NK-92 treated with Interleukin-12 subunit alpha and Interleukin-12 subunit beta, amount 100 ng/mL, for 24 hours (cell line): ENCODE measurements around the gene KNCN.

Experiments
- DNase-seq: peaks from one replicate; lab custom pipeline; 2025; lab: John Stamatoyannopoulos, UW

The KNCN gene

DNA sequence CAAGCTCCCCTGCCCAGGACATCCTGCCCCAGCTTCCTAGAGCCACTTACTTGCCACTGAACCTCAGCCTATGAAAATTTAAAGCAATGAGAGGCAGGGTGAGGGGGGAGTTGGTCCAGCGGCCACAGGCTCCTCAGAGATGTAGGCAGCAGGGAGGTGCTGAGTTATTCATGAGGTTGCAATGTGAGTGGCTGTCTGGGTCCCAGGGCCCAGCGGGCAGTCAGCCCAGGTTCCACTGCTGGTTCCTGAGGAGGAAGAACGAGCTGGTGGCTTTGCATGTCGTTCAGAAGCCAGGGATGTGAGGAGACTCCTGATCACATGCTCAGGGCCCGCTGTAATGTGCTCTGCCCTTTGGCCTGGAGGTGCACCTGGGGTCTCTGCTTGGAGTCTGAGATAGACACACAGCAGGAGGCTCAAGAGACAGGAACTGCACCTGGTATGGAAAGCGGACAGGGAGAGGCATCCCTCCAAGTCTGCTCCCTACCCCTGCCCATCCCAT lies at the start of gene KNCN:
TSS of gene KNCN (minus strand) at position 51 of the 499 bp plus-strand sequence. CDS start 432 bp downstream, outside the sequence.
- no peak for DNase-seq

DNA sequence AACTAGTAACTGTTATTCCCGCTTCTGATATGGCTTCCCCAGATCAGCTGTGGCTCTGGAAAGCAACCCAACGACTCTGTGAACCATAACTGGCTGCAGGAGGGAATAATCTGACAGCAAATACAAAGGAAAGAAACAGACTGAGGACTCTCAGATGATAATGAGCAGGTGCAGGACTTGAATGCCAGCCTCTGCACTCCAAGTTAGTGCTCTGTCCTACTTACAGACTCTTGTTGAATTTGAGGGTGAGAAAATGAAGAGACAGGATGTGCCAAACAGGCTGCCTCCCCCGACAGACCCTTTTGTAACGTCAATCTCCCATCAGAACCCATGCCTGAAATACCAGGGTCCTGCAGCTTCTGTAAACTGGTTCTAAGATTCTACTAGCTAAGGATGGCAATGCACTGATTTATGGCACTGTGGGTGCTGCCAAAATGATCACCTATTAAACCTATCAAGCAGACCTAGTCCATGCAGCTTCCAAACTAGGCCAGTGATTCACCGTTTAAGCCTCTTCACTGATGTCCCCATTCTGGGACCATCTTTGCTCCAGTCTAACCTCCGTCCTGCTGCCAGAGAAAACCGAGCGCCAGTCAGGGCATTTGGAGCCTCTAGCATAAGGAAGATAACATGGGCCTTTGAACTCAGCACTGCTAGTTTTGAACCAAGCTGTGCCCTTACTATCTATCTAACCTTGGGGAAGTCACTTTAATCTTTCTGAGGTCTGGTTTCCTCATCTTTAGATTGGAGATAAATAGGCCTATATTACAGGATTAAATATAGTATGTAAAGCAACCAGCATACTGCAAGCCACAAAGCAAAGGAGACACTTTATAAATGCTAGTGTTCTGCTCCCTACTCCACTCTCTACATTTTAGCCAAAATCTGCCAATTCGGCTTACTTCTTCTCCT lies 47.9 kb upstream of the KNCN start:
- no peak for DNase-seq

DNA sequence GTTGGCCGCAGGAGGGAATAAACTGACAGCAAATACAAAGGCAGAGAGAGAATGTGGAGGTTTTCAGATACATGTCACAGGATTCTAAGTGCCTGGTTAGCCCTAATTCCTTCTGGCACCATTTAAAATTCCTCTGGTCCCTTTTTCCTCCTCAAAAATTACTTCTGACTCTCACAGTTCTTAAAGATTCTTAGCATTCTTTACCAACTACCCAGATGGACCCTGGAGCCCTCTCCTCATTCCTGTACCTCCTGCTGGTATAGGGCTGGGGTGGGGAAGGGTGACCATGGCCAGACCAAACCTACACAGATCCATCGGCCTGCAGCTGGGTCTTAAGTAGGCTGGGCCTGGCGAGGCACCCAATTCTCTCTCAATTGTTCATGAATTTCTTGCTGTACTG lies 45.4 kb upstream of the KNCN start:
- DNase-seq = no peak

DNA sequence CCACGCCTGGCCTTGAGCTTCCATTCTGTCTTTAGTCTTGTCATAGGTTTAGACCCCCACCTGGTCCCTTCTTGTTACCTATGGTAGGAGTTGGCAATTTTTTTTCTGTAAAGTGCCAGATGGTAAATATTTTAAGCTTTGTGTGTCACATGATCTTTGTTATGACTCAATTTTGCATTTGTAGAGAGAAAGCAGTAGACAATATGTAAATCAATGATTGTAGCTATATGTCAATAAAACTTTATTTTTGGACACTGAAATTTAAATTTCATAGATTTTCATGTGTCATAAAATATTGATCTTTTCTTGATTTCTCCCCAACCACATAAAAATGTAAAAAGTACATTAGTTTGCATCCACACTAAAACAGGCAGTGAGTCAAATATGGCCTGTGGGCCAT lies 44.6 kb upstream of the KNCN start:
- DNase-seq = no peak

DNA sequence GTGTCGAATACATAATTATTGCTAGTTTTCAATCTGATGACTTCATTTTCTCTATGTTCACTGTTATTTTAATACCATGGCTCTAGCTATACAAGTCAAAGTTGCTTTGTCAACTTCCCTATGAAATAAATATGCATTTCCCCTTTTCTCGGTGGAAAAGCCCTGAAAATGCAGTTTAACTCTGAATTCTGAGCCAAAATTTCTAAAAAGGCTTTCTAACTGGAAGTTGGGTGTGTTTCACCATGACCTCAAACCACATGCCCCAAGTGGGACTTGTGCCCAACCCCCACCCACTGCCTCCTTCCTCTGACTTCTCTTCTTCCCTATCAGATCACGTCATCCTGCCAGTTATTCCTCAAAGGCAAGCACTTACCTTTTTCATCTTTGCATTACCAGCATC lies 43.7 kb upstream of the KNCN start:
- no peak for DNase-seq

DNA sequence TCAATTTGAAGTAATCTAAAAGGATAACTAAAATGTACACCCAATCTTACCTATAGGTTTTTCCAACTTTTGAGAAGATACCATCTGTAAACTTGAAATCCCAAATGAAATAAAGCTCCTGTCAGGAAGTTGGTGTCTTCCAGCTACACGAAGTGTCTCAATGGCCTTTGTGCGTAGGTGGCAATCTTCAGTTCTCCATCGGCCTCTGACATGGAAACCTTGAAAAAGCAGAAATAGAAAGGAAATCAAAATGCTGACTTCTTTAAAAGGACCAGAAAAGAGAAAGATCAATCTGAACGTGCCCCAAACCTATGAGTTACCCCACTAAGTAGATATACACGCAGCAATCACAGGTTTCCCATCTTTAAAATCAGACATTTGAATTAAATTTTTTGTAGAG lies 42.6 kb upstream of the KNCN start:
- no peak for DNase-seq

DNA sequence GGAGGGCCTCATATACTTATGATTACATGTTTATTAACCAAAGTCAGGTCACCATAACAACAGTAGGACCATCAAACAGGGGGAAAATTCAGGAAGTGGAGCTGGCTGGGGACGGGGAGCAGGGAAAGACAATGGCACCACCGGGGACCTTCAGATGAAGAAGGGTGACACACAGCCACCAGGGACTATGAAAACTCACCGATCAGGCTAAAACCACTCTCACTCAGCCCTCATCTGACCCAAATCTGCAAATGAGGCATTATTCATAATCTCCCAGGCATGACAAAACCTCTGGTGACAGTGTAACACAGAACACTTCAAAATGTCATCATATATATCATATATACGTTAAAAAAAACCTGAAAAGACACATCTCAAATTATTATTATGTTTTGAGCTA lies 41.4 kb upstream of the KNCN start:
- no peak for DNase-seq

DNA sequence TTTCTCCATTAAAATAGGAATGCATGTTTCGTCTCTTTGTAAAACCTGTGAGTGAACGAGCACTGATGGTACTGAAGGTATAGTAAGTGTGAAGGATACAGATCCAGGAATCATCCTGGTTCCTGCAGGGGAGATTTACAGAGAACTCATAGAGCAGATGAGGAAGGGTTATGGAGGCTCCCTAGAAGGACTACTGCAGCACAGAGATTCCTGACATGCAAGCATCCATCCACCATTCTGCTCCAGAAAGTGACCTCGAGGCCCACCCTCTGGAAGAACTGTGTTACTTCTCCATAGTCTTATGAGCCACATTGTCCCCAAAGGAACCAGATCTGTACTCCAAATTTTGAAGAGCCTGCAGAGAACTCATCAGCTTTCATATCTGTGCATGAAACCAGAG lies 38.1 kb upstream of the KNCN start:
- DNase-seq = no peak

DNA sequence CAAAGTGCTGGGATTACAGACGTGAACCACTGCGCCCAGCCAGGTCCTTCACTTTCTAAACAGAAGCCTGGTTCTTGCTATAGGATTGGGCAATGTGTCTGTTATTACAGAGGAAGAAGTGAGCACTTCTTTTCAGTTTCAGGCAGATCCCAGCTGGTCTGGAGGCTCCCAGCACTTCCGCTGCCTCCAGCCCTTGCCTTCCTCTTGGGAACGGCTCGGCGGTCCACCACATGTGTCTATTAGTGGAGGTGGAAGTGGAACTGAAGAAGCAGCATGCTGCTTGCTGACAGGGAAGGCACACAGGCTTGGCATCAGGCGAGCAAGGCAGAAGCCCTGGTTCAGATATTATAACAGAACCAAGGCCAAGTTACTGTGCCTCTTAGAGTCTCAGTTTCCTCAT lies 35.6 kb upstream of the KNCN start:
- no peak for DNase-seq

DNA sequence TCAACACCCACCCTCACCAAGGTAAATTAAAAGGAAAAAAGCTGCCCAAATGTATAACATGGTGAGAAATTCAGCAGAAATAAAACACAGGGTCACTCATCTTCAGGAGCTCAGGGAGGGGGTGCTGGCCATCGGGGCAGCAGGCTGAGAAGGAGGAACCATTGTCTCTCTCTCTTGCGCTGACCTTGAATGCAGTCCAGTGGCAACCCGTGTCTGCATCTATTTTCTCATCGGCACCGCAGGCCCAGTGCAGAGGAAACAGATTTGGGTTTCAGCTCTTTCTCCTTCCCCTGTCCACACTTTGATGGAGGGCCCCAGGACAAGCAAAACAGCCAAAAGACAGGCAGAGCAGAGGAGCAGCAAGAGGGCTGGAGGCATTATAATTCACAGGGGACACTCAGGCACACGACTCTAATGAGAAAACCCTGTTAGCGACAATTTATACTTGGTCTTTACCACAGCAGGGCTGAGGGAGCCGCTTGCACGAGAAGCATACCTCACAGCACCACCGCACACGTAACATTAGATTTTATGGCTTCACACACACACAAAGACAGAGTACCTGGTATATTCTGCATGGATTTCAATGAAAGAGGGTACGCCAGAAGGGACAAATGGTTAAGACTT lies 34.0 kb upstream of the KNCN start:
- DNase-seq = no peak

DNA sequence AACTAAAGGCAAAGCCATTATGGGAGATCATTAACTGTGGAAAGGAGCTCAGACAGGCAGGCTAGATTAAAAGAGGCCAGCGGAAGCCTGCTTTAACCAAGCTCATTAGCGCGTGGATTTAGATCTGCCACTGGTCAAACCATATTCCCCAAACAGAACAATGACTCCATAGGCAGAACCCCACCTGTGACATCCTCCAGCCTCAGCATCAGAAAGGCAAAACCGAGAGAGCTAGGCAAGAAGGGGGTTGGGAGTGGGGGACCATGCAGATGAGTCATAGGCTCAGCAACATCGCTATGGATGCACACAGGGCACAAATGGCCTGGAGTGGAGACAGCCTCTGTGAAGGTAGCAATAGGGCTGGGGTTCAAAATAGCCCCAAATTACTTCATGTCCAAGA lies 32.0 kb upstream of the KNCN start:
- no peak for DNase-seq

DNA sequence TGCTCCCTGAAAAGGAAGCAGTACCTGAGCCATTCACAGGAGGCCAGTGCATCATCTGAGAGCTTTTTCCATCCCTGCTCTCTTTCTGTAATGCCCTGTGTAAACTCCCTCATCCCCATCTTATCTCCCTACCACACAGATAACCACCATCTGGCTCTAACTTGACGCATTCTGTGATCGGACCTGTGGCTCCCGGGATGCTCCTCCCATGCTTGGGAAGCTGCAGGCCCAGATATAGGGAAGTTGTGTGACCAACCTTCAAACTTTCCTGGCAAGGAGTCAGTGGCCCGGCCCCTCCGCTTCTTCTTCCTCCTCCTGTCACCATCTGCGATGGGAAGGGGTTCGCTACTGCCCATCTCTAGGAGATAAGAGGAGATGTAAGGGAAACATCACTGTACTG lies 31.5 kb upstream of the KNCN start:
- DNase-seq = no peak

DNA sequence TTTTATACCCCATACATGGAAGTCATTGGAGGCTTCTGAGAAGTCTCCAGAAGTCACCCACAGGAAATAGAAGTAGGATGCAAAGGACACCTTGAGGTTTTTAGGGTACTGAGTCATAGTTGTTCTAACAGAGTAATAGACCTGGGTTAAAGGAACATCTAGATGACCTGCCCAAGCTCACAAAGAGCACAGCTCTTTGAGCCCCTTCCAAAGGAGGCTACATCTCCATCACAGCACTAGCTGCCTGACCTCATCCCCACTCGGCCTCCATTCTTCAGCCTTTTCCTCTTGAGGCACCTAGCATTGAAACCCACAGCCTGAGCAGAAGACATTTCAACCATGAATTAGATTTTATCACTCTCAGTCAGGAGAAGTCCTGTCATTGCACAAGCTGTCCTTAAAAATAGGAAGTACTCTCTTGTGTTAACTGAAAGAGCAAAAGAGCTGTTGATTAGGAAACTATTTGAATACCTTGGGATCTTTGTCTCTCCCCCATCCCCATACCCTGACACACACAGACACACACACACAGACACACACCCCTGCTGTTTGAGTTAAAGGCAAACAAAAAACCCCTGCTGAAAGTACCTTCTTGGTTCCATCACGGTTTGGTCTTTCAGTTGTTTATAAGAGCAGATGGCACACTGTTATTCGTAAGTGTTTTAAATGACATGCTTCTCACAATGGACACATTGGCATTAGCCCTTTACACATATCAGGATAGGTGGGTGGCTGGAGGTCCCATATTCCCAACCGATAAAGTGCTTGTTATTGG lies 30.4 kb upstream of the KNCN start:
- DNase-seq = no peak

DNA sequence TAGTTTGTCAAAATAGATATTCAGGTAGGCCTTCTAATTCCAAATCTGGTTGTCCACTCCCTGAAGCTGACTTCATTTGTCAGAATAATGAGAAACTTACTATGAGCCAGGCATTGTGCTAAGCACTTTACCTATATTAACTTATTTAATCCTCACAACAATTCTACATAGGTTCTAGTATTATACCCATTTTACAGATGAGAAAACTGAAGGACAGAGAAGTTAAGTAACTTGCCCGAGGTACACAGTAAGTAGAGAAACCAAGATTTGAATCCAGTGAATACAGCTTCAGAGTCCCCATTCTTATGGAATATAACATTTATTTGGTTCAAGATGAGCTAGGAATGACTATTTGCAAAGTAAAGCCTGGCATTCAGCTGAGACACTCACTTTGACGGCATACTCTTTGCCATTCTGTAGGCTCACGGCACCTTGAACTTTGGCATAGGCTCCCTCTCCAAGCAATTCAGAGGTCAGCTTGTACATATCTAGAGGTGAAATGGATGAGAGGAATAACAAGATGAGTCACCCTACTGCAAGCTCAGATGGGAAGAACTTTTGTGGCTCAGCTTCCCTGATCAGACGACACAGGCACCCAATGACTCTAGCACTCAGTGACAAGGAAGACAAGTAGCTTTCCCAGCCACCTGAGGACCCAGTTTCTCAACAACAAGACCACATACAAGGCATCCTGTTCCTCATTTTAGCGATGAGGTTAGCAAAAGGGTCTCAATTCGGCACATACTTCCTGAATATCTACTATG lies 28.9 kb upstream of the KNCN start:
- no peak for DNase-seq

DNA sequence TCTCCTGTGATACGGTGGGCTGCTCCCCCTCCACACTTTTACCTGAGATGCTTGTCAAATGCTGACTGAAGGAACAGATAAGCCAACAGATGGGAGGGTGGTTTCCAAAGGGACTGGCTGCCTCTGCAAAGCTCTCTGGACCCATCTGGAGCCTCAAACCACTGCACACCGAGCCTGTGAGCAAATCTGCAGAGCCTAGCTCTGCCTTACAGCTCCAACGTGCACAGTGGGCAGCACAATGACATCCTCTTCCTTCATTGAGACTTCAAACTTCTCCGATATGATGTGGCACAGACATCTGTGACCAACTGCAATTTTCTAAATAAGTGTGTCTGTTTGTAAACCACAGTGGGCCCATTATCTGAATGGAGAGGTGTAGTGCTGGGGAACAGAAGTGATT lies 26.2 kb upstream of the KNCN start:
- no peak for DNase-seq

DNA sequence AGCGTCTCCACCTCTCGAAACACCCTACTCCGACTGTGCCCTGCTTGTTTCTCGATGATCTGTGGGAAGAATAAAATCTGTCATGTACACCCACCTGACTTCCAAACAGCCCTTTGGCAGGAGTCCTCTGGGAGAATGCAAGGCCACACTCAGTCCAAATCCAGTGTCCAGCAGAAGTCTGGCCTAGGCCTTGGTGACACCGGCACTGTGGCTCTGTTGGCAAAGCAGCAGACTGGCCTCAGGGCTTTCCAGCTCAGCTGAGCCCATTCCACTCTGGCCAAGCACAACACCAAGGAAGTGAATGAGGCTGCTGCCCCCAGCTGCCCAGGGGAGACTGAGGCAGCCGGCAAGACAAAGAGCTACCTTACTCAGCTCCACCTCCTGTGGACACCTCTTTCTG lies 25.1 kb upstream of the KNCN start:
- no peak for DNase-seq

DNA sequence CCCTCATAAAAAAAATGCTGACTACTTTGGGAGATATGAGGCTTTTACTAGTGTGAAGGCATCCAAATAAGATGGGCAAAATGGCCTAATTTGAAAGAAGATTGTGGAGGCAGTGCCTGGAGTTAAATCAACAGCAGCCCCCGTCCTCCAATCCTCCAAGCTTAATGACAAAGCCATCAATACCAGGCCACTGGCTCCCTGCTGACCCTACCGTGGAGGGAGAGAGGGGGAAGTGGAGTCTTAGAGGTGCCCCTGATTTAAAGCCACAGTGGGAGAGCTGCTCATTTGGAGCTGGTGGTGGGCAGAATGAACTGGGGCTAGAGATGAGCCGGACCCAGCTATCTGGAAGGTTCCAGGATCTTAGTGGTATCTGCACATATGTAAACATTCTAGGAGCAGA lies 24.3 kb upstream of the KNCN start:
- DNase-seq = no peak

DNA sequence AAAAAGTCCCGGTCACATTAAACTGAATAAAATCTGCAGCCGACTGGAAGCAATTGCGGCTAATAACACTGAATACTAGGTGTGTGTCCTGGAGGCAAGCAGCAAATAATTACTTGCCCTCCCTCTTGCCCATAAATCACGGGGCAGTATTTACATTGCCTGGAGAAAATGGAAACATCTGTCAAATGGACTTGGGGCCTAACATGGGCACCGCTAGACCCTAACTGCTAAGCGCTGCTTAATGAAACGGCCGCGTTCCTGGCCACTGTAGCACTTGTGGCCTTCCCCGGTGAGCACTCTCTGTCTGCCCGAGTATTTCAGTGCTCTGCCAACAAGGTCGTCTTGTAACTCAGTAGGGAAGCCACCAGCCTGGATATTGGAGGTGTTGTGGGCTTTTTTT lies 23.9 kb upstream of the KNCN start:
- no peak for DNase-seq

DNA sequence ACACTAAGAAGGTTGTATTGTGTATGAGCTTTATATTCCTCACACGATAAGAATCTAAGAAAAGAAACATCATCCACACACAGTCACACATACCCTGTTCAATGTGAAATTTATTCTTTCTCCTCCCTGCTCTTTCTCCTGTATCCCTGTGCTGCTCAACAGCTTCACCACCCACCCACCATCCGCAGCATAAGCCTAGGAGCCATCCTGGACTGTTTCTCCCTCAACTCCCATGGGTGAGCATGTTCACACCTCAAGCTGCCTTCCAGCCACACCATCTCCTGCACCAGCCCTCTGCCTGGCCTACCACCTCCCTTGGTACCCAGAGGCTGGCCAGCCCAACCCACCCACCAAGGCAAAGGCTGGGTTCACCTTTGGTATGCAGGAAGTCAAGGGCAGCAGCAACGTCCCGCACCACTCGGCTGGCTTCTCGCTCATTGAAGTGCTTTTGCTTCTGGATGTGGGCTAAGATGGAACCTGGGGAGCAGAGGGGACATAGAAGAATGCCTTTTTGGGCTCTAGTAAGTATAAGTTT lies 20.3 kb upstream of the KNCN start:
- DNase-seq = no peak

DNA sequence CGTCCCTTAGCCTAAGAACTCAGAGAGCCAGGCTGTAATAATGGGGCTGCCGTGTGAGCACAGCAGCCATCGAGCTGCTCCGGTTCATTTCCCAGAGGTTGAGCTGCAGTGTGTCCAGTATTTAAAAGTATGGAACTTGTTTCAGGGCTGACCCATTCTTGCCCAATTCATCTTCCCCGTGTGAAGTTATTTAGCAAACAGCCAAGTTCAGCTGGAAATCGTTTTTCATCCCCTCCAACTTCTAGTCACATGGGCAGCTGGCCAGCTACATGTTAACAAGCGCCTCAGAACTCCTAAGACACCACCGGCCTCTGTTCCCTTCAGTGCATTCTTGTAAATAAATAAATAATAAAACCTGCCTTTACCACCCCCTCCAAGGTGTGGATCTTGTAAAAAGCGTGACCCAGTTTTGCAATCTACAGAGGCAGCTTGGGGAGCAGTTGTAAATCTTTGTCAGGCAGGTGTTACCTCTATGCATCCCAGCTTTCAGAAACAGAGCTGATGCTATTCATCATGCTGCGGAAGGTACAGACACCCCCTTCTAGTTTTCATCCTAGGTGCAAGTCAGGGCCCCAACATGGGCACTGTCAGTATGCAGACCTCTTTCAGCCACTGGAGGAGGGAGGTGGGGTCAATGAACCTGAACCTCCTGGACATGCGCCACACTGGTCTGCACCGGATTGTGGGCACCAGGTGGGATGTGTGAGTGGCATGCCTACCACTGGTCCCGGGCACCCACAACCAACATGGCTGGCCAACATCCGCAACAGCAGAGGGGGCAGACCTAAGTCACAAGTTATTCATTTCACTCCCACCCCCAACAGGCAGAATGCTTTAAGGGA lies 18.7 kb upstream of the KNCN start:
- no peak for DNase-seq

DNA sequence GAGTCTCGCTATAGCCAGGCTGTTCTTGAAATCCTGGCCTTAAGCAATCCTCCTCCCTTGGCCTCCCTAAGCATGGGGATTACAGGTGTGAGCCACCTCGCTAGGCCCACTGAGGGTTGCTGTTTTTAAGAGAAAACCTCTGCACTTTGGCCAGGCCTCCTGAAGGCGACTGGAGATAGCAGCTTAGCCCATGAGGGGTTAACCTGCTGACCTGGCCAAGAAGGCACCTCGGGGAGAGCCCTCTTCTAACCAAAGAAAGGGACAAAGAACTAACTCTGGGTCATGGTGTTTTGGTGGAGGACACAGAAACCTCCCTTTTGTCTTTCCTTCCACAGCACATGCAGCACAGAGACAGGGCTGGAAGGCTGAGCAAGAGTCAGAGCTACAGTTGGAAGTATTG lies 17.7 kb upstream of the KNCN start:
- no peak for DNase-seq
